SK-N-SH treated with all-trans-retinoic acid at 6 μM for 48 hours (cell line): Measurements from ENCODE around the gene ZBTB40.

Source experiments
- ATAC-seq: fragments of 200-7000 bp; cut with Tn5 transposase; 3 replicates; pipeline ENCODE4 v1.9.1; 2020; ENCODE audit warnings: mild to moderate bottlenecking, moderate library complexity
- ARNTL ChIP-seq: fragments of 450-650 bp; formaldehyde crosslinking; IDR thresholded peaks from 2 replicates; pipeline ENCODE4 v1.5.0; 2020; ENCODE audit warnings: low read depth, mild to moderate bottlenecking, moderate library complexity, borderline replicate concordance
- BACH2 ChIP-seq: fragments of 250-450 bp; sonication (Bioruptor Pico); IDR thresholded peaks from 2 replicates; pipeline ENCODE4 v1.9.0; 2021; ENCODE audit warnings: mild to moderate bottlenecking, borderline replicate concordance
- CREB5 ChIP-seq: fragments of 250-450 bp; sonication (Bioruptor Pico); IDR thresholded peaks from 2 replicates; pipeline ENCODE4 v1.5.1; 2020; ENCODE audit warnings: low read depth, mild to moderate bottlenecking, moderate library complexity
- CSDC2 ChIP-seq: fragments of 250-450 bp; sonication (Bioruptor Pico); IDR thresholded peaks from 2 replicates; pipeline ENCODE4 v1.5.0; 2020; ENCODE audit warnings: mild to moderate bottlenecking, moderate library complexity
- CSRNP3 ChIP-seq: fragments of 250-450 bp; sonication (Bioruptor Pico); IDR thresholded peaks from 2 replicates; pipeline ENCODE4 v1.5.1; 2021; ENCODE audit warnings: mild to moderate bottlenecking, moderate library complexity
- ESRRG ChIP-seq: fragments of 250-450 bp; sonication (Bioruptor Pico); IDR thresholded peaks from 2 replicates; pipeline ENCODE4 v1.6.1; 2021; ENCODE audit warnings: mild to moderate bottlenecking
- GLIS3 ChIP-seq: fragments of 250-450 bp; sonication (Bioruptor Pico); IDR thresholded peaks from 2 replicates; pipeline ENCODE4 v1.5.0; 2020; ENCODE audit warnings: mild to moderate bottlenecking, moderate library complexity
- ISL1 ChIP-seq: fragments of 250-450 bp; sonication (Bioruptor Pico); IDR thresholded peaks from 2 replicates; pipeline ENCODE4 v2.1.2; 2022; ENCODE audit warnings: mild to moderate bottlenecking, moderate library complexity
- OSR1 ChIP-seq: fragments of 250-450 bp; sonication (Bioruptor Pico); IDR thresholded peaks from 2 replicates; pipeline ENCODE4 v1.8.0; 2022; ENCODE audit warnings: moderate library complexity, mild to moderate bottlenecking, inconsistent platforms
- PATZ1 ChIP-seq: fragments of 250-450 bp; sonication (Bioruptor Pico); IDR thresholded peaks from 2 replicates; pipeline ENCODE4 v1.8.0; 2020; ENCODE audit warnings: mild to moderate bottlenecking, moderate library complexity, borderline replicate concordance
- PPARA ChIP-seq: fragments of 250-450 bp; sonication (Bioruptor Pico); IDR thresholded peaks from 2 replicates; pipeline ENCODE4 v1.5.0; 2020; ENCODE audit warnings: mild to moderate bottlenecking, borderline replicate concordance
- RARB ChIP-seq: fragments of 250-450 bp; sonication (Bioruptor Pico); IDR thresholded peaks from 2 replicates; pipeline ENCODE4 v1.8.0; 2021; ENCODE audit warnings: mild to moderate bottlenecking, moderate library complexity
- SNAI2 ChIP-seq: fragments of 250-450 bp; sonication (Bioruptor Pico); IDR thresholded peaks from 2 replicates; pipeline ENCODE4 v1.5.0; 2020; ENCODE audit warnings: mild to moderate bottlenecking, moderate library complexity
- TCF4 ChIP-seq: fragments of 250-450 bp; sonication (Bioruptor Pico); IDR thresholded peaks from 2 replicates; pipeline ENCODE4 v1.8.0; 2021; ENCODE audit warnings: mild to moderate bottlenecking, moderate library complexity, borderline replicate concordance
- TOX ChIP-seq: fragments of 250-450 bp; sonication (Bioruptor Pico); IDR thresholded peaks from 2 replicates; pipeline ENCODE4 v1.8.0; 2021; ENCODE audit warnings: mild to moderate bottlenecking, moderate library complexity, borderline replicate concordance
- TSHZ2 ChIP-seq: fragments of 250-450 bp; sonication (Bioruptor Pico); IDR thresholded peaks from 2 replicates; pipeline ENCODE4 v1.5.0; 2020; ENCODE audit warnings: mild to moderate bottlenecking, moderate library complexity
- ZC3H10 ChIP-seq: fragments of 250-450 bp; sonication (Bioruptor Pico); IDR thresholded peaks from 2 replicates; pipeline ENCODE4 v1.5.1; 2021; ENCODE audit warnings: mild to moderate bottlenecking, moderate library complexity
- ZFP3 ChIP-seq: fragments of 250-450 bp; sonication (Bioruptor Pico); IDR thresholded peaks from 2 replicates; pipeline ENCODE4 v1.5.0; 2020; ENCODE audit warnings: mild to moderate bottlenecking, moderate library complexity
- ZNF565 ChIP-seq: fragments of 450-650 bp; formaldehyde crosslinking; conservative IDR thresholded peaks from 2 replicates; pipeline ENCODE4 v1.5.0; 2020; ENCODE audit warnings: low read depth, mild to moderate bottlenecking, moderate library complexity
- ZNF70 ChIP-seq: fragments of 450-650 bp; formaldehyde crosslinking; IDR thresholded peaks from 2 replicates; pipeline ENCODE4 v1.5.0; 2020; ENCODE audit warnings: mild to moderate bottlenecking, moderate library complexity
- ZNF8 ChIP-seq: fragments of 450-650 bp; formaldehyde crosslinking; IDR thresholded peaks from 2 replicates; pipeline ENCODE4 v1.5.0; 2020; ENCODE audit warnings: mild to moderate bottlenecking, moderate library complexity

The ZBTB40 gene

GRCh38 chr1:22449636-22450035, 2.0 kb upstream of the ZBTB40 start:
- ATAC-seq, result no peak
- TF ChIP-seq OSR1 (CRISPR knock-in tag), result no peak
- TF ChIP-seq RARB (CRISPR knock-in tag), result no peak
- TF ChIP-seq TOX (CRISPR knock-in tag), result no peak
- TF ChIP-seq ZFP3, result no peak
- TF ChIP-seq ZNF565 (CRISPR knock-in tag), result no peak
- no peak for TF ChIP-seq CREB5
- no peak for TF ChIP-seq SNAI2 (CRISPR knock-in tag)
- no peak for TF ChIP-seq PATZ1 (CRISPR knock-in tag)
- TF ChIP-seq ZNF8 (CRISPR knock-in tag), result no peak
- TF ChIP-seq TSHZ2, result no peak
- TF ChIP-seq ESRRG, result no peak
- no peak for TF ChIP-seq CSRNP3 (CRISPR knock-in tag)
- TF ChIP-seq CSDC2 (CRISPR knock-in tag), result no peak

- ATAC-seq, result no peak
- TF ChIP-seq CSDC2 (CRISPR knock-in tag), result no peak
- TF ChIP-seq TCF4 (CRISPR knock-in tag), result no peak
- no peak for TF ChIP-seq ZNF8 (CRISPR knock-in tag)
- no peak for TF ChIP-seq ZFP3
- TF ChIP-seq TSHZ2, result no peak
- TF ChIP-seq CREB5, result no peak
- TF ChIP-seq ISL1 (CRISPR knock-in tag), result no peak
- TF ChIP-seq OSR1 (CRISPR knock-in tag), result no peak
- no peak for TF ChIP-seq GLIS3
- no peak for TF ChIP-seq ZNF70 (CRISPR knock-in tag)
- no peak for TF ChIP-seq ESRRG
- no peak for TF ChIP-seq CSRNP3 (CRISPR knock-in tag)
- no peak for TF ChIP-seq TOX (CRISPR knock-in tag)
- no peak for TF ChIP-seq ZNF565 (CRISPR knock-in tag)
- TF ChIP-seq BACH2, result no peak
- no peak for TF ChIP-seq ZC3H10 (CRISPR knock-in tag)
- TF ChIP-seq ARNTL (CRISPR knock-in tag), result no peak
- no peak for TF ChIP-seq PPARA (CRISPR knock-in tag)
- TF ChIP-seq SNAI2 (CRISPR knock-in tag), result no peak
Measured at GRCh38 chr1:22450351-22451021, 1.2 kb upstream of the ZBTB40 start.
